DND-41 (cell line): ENCODE data around the gene GFY.

Source experiments
- ATAC-seq: fragments of 200-7000 bp; cut with Tn5 transposase; 3 replicates; pipeline ENCODE4 v1.9.1; 2021; ENCODE audit warnings: low read depth; ENCODE audit not compliant: insufficient read depth
- DNase-seq: peaks from one replicate; pipeline ENCODE4 v3.0.0-alpha.2; 2020
- H2AFZ ChIP-seq: 2 replicates; pipeline ENCODE4 v1.6.0; 2012; ENCODE audit warnings: low read depth, low read length
- H3K27ac ChIP-seq: 2 replicates; pipeline ENCODE4 v1.5.1; 2012; ENCODE audit warnings: low read length, inconsistent platforms
- H3K27me3 ChIP-seq: fragments of 200-600 bp; sonication (generic); 2 replicates; pipeline ENCODE4 v1.6.0; 2012; ENCODE audit warnings: low read length, mild to moderate bottlenecking, inconsistent platforms; ENCODE audit not compliant: insufficient read depth, poor library complexity
- H3K36me3 ChIP-seq: 2 replicates; pipeline ENCODE4 v1.5.1; 2012; ENCODE audit warnings: low read length, inconsistent platforms; ENCODE audit not compliant: insufficient read depth
- H3K4me1 ChIP-seq: 2 replicates; pipeline ENCODE4 v1.5.1; 2012; ENCODE audit warnings: mild to moderate bottlenecking, low read length; ENCODE audit not compliant: insufficient read depth
- H3K4me2 ChIP-seq: 2 replicates; pipeline ENCODE4 v1.6.0; 2012; ENCODE audit warnings: mild to moderate bottlenecking, moderate library complexity, low read length, inconsistent platforms; ENCODE audit not compliant: insufficient read depth
- H3K4me3 ChIP-seq, 2 experiments: fragments of 200-600 bp in 1 of 2; shearing (Covaris generic) in 1 of 2; 2 replicates each; pipeline ENCODE4 v1.5.1; 2012 to 2016; ENCODE audit warnings: inconsistent platforms in 2 of 2, low read length in 2 of 2, mild to moderate bottlenecking in 2 of 2, low read depth in 1 of 2, moderate library complexity in 1 of 2
- H3K79me2 ChIP-seq: 2 replicates; pipeline ENCODE4 v1.6.0; 2012; ENCODE audit warnings: low read length, inconsistent platforms; ENCODE audit not compliant: insufficient read depth
- H3K9ac ChIP-seq: 2 replicates; pipeline ENCODE4 v1.6.0; 2012; ENCODE audit warnings: low read depth, mild to moderate bottlenecking, inconsistent platforms, low read length, moderate library complexity
- H3K9me3 ChIP-seq: 2 replicates; pipeline ENCODE4 v1.5.1; 2012; ENCODE audit warnings: low read length, moderate library complexity, mild to moderate bottlenecking, inconsistent platforms; ENCODE audit not compliant: insufficient read depth, severe bottlenecking
- H4K20me1 ChIP-seq: 2 replicates; pipeline ENCODE4 v1.6.0; 2012; ENCODE audit warnings: low read length; ENCODE audit not compliant: insufficient read depth
- CTCF ChIP-seq: IDR thresholded peaks from 2 replicates; pipeline ENCODE4 v1.5.1; 2012; ENCODE audit warnings: borderline replicate concordance, low read length, moderate library complexity, mild to moderate bottlenecking; ENCODE audit not compliant: poor library complexity, severe bottlenecking; ENCODE audit errors: extremely low read depth
- EZH2 ChIP-seq: IDR thresholded peaks from 3 replicates; pipeline ENCODE4 v1.6.1; 2012; ENCODE audit warnings: borderline replicate concordance, low read depth, mild to moderate bottlenecking, moderate library complexity, low read length, inconsistent platforms; ENCODE audit not compliant: severe bottlenecking

GFY gene

GRCh38 chr19:49417088-49417487, 8.1 kb upstream of the GFY start:
- DNase-seq (no peak), ATAC-seq (no peak)
- no peak overlapping the region for H3K27ac ChIP-seq
- no peaks in the 10 kb centered on the region for H3K36me3 ChIP-seq
- no peaks in the 10 kb centered on the region for H3K79me2 ChIP-seq
- TF ChIP-seq EZH2 (no peak), CTCF (no peak)
- H3K9ac ChIP-seq = no peak overlapping the region
- H3K27me3 ChIP-seq = peaks cover 10% of the 10 kb centered on the region
- no peaks in the 10 kb centered on the region for H3K4me1 ChIP-seq
- H3K4me2 ChIP-seq = no peak overlapping the region
- no peaks in the 10 kb centered on the region for H3K9me3 ChIP-seq
- no peak overlapping the region for H3K4me3 ChIP-seq
- no peak overlapping the region for H2AFZ ChIP-seq
- H4K20me1 ChIP-seq = no peaks in the 10 kb centered on the region

- H3K9me3 ChIP-seq = no peaks in the 10 kb centered on the region
- TF ChIP-seq CTCF (no peak), EZH2 (no peak)
- H3K79me2 ChIP-seq = no peaks in the 10 kb centered on the region
- H3K9ac ChIP-seq = no peak overlapping the region
- DNase-seq (no peak), ATAC-seq (no peak)
- peaks cover under 1% of the 10 kb centered on the region; the same call in 1 of the 2 replicates for H3K4me1 ChIP-seq
- no peak overlapping the region for H2AFZ ChIP-seq
- no peaks in the 10 kb centered on the region for H4K20me1 ChIP-seq
- H3K4me2 ChIP-seq = no peak overlapping the region
- H3K36me3 ChIP-seq = no peaks in the 10 kb centered on the region
- peaks cover 10% of the 10 kb centered on the region for H3K27me3 ChIP-seq
- H3K27ac ChIP-seq = no peak overlapping the region
- no peak overlapping the region for H3K4me3 ChIP-seq
Observed at GRCh38 chr19:49418511-49418910, 6.7 kb upstream of the GFY start.

GRCh38 chr19:49419173-49419572, 6.0 kb upstream of the GFY start:
- Histone ChIP-seq H2AFZ (no peak overlapping the region), H3K36me3 (no peaks in the 10 kb centered on the region), H3K4me3 (no peak overlapping the region), H4K20me1 (no peaks in the 10 kb centered on the region), H3K9ac (no peak overlapping the region), H3K4me1 (peaks cover 7% of the 10 kb centered on the region; the same call in 1 of the 2 replicates), H3K27me3 (peaks cover 10% of the 10 kb centered on the region), H3K4me2 (no peak overlapping the region), H3K27ac (no peak overlapping the region), H3K9me3 (no peaks in the 10 kb centered on the region), H3K79me2 (no peaks in the 10 kb centered on the region)
- no peak for DNase-seq
- no peak for ATAC-seq
- TF ChIP-seq EZH2 = no peak
- TF ChIP-seq CTCF = no peak

GRCh38 chr19:49420227-49420626, 5.0 kb upstream of the GFY start:
- DNase-seq (no peak), ATAC-seq (no peak)
- TF ChIP-seq EZH2 = no peak
- TF ChIP-seq CTCF = no peak
- Histone ChIP-seq H3K4me2 (no peak overlapping the region), H3K9ac (no peak overlapping the region), H3K27ac (no peak overlapping the region), H3K4me3 (no peak overlapping the region), H3K79me2 (no peaks in the 10 kb centered on the region), H3K4me1 (peaks cover 7% of the 10 kb centered on the region; the same call in 1 of the 2 replicates), H2AFZ (no peak overlapping the region), H3K9me3 (no peaks in the 10 kb centered on the region), H4K20me1 (no peaks in the 10 kb centered on the region), H3K36me3 (no peaks in the 10 kb centered on the region), H3K27me3 (peaks cover 10% of the 10 kb centered on the region)
